OCI-LY7 (cell line): ENCODE data around the gene CTNNA2. TPM values are rescaled to one million over a fixed set of nuclear protein-coding genes. Genes with fewer than 3 reads are reported as not detected.

Experiments
- BruUV-seq: library from RNA; stranded (reverse); fragments of 400-500 nt; replicated peaks from 2 replicates; lab custom pipeline; 2021; lab: Mats Ljungman, UMichigan
- CTCF ChIA-PET: fragments of 300-600 bp; sonication (Branson Sonifier 250); formaldehyde crosslinking; loops from one replicate; lab custom pipeline; 2022; ENCODE audit warnings: antibody characterized with exemption; ENCODE audit not compliant: unreplicated experiment; lab: Charles Lee
- POLR2A ChIA-PET: fragments of 300-600 bp; sonication (Branson Sonifier 250); formaldehyde crosslinking; loops from one replicate; lab custom pipeline; 2022; ENCODE audit warnings: antibody characterized with exemption; lab: Charles Lee
- DNase-seq: peaks from one replicate; pipeline ENCODE4 v3.0.0-alpha.2; 2015; ENCODE audit warnings: low spot score
- H2AFZ ChIP-seq: fragments of 200-600 bp; sonication (generic), shearing (Covaris generic); 2 replicates; pipeline ENCODE4 v1.6.1; 2014; ENCODE audit warnings: mild to moderate bottlenecking, antibody characterized with exemption, low read length, moderate library complexity
- H3K27ac ChIP-seq: fragments of 200-600 bp; sonication (generic); 2 replicates; pipeline ENCODE4 v1.5.1; 2014; ENCODE audit warnings: mixed run types, low read depth, mild to moderate bottlenecking, moderate library complexity, low read length, inconsistent platforms; ENCODE audit not compliant: poor library complexity, severe bottlenecking
- H3K36me3 ChIP-seq: fragments of 200-600 bp; sonication (generic); 2 replicates; pipeline ENCODE4 v1.6.1; 2014; ENCODE audit warnings: mild to moderate bottlenecking, antibody characterized with exemption, low read length, moderate library complexity, mixed read lengths; ENCODE audit not compliant: insufficient read depth
- H3K4me1 ChIP-seq: fragments of 200-600 bp; sonication (generic); 2 replicates; pipeline ENCODE4 v1.5.1; 2014; ENCODE audit warnings: mild to moderate bottlenecking, low read length; ENCODE audit not compliant: insufficient read depth, poor library complexity, severe bottlenecking
- H3K4me2 ChIP-seq: fragments of 200-600 bp; sonication (generic); 2 replicates; pipeline ENCODE4 v1.6.1; 2014; ENCODE audit warnings: mild to moderate bottlenecking, low read length
- H3K4me3 ChIP-seq: fragments of 200-600 bp; sonication (generic); 2 replicates; pipeline ENCODE4 v1.5.1; 2014; ENCODE audit warnings: mild to moderate bottlenecking, low read depth, low read length; ENCODE audit not compliant: poor library complexity, severe bottlenecking
- H3K79me2 ChIP-seq: fragments of 200-600 bp; sonication (generic); 2 replicates; pipeline ENCODE4 v1.6.1; 2016; ENCODE audit warnings: low read depth, mild to moderate bottlenecking, low read length, moderate library complexity, mixed read lengths; ENCODE audit not compliant: insufficient read depth
- H3K9me2 ChIP-seq: fragments of 200-600 bp; sonication (generic); 2 replicates; pipeline ENCODE4 v1.6.1; 2016; ENCODE audit warnings: mild to moderate bottlenecking, low read length, mixed read lengths; ENCODE audit not compliant: insufficient read depth
- H3K9me3 ChIP-seq: fragments of 200-600 bp; sonication (generic); 2 replicates; pipeline ENCODE4 v1.6.1; 2014; ENCODE audit warnings: mild to moderate bottlenecking, mixed run types, low read length, mixed read lengths
- H4K20me1 ChIP-seq: fragments of 200-600 bp; sonication (generic); 2 replicates; pipeline ENCODE4 v1.6.1; 2014; ENCODE audit warnings: mild to moderate bottlenecking, antibody characterized with exemption, low read length, moderate library complexity, mixed read lengths; ENCODE audit not compliant: insufficient read depth
- EZH2phosphoT487 ChIP-seq: fragments of 200-600 bp; sonication (generic); IDR thresholded peaks from 2 replicates; pipeline ENCODE4 v1.6.1; 2018; ENCODE audit warnings: low read depth, borderline replicate concordance, mild to moderate bottlenecking, mixed run types, antibody characterized with exemption, low read length, moderate library complexity, mixed read lengths
- intact Hi-C: fragments of 100-400 bp; cut with micrococcal nuclease; formaldehyde crosslinking; loops from one replicate; pipeline ENCODE4 v1.10.0; 2022; ENCODE audit not compliant: unreplicated experiment
- total RNA-seq, 2 experiments: library from RNA; depleted of rRNA in 1 of 2; stranded (reverse); fragments of >200 nt in 1 of 2; shearing (Covaris generic) in 1 of 2; gene quantifications; 2 replicates each; pipeline ENCODE4 v1.2.3, GENCODE V29; 2014 to 2022
- TF ChIP-seq, protein P1 (sequence below): fragments of 200-600 bp; sonication (generic); conservative IDR thresholded peaks from 2 replicates; pipeline ENCODE4 v1.5.1; 2014; ENCODE audit warnings: mild to moderate bottlenecking, antibody characterized with exemption, low read length, moderate library complexity, mixed read lengths

The CTNNA2 gene
- total RNA-seq, 2 experiments from 2014 or later, result 0.19 to 2.7 TPM

DNA sequence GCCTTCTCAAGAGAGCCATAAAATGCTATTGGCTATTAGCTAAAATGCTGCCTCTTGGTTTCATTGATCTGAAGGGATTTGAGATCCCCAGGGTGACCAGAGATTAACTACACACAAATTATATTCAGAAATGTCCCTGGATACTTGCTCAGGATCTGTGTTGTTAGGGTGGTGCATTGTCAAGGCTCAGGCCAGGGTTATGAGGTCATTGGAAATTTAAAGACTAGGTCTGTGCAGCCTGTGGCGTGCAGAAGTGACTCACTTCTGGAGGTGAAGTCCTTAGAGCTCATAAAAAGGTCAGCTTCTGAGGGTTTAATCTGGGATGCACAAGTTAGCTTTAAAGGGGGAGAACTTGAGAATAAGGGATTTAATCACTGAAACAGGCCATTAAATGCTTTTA lies 768.2 kb downstream of the CTNNA2 start:
- no peaks in the 10 kb centered on the region for H3K4me1 ChIP-seq
- no peak overlapping the region for H2AFZ ChIP-seq
- H3K79me2 ChIP-seq, result no peaks in the 10 kb centered on the region
- intact Hi-C loops, result no loop called here
- no peaks in the 10 kb centered on the region for H3K9me3 ChIP-seq
- DNase-seq, result no peak
- no peaks in the 10 kb centered on the region for H3K9me2 ChIP-seq
- H3K27ac ChIP-seq, result no peak overlapping the region
- no peak overlapping the region for H3K4me3 ChIP-seq
- no TSS peak for BruUV-seq
- TF ChIP-seq, protein P1, sequence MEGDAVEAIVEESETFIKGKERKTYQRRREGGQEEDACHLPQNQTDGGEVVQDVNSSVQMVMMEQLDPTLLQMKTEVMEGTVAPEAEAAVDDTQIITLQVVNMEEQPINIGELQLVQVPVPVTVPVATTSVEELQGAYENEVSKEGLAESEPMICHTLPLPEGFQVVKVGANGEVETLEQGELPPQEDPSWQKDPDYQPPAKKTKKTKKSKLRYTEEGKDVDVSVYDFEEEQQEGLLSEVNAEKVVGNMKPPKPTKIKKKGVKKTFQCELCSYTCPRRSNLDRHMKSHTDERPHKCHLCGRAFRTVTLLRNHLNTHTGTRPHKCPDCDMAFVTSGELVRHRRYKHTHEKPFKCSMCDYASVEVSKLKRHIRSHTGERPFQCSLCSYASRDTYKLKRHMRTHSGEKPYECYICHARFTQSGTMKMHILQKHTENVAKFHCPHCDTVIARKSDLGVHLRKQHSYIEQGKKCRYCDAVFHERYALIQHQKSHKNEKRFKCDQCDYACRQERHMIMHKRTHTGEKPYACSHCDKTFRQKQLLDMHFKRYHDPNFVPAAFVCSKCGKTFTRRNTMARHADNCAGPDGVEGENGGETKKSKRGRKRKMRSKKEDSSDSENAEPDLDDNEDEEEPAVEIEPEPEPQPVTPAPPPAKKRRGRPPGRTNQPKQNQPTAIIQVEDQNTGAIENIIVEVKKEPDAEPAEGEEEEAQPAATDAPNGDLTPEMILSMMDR, result no peak
- TF ChIP-seq EZH2phosphoT487, result no peak
- CTCF ChIA-PET, result no interaction called here
- no peak overlapping the region for H3K4me2 ChIP-seq
- POLR2A ChIA-PET, result no interaction called here
- H3K36me3 ChIP-seq, result no peaks in the 10 kb centered on the region
- no peaks in the 10 kb centered on the region for H4K20me1 ChIP-seq

DNA sequence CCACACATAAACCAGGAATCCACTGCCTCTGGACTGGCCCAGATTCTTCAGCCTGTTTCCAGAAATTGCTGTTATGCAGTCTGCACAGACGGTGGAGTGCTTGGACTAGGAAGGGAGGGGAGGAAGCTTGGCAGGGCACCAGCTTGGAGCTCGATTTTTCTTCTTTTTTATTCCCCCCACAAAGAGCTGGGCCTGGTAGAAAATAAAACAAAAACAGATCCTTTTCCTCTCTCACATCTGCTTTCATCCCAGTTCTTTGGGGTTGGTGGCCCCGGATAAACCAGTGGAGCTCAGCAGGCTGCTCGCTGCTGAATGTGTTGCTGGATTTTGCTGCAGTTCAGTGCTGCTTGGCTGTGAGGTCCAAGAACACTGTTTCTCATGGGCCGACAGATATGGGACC lies 775.7 kb downstream of the CTNNA2 start:
- Histone ChIP-seq H3K27ac (no peak overlapping the region), H3K36me3 (no peaks in the 10 kb centered on the region), H3K4me2 (no peak overlapping the region), H3K4me3 (no peak overlapping the region), H3K9me2 (no peaks in the 10 kb centered on the region), H3K9me3 (no peaks in the 10 kb centered on the region), H2AFZ (no peak overlapping the region), H3K79me2 (no peaks in the 10 kb centered on the region), H4K20me1 (no peaks in the 10 kb centered on the region), H3K4me1 (no peaks in the 10 kb centered on the region)
- ChIA-PET CTCF (no interaction called here), POLR2A (no interaction called here)
- DNase-seq, result no peak
- BruUV-seq, result no TSS peak
- intact Hi-C loops, result no loop called here
- TF ChIP-seq, protein P1, result no peak
- TF ChIP-seq EZH2phosphoT487, result no peak

DNA sequence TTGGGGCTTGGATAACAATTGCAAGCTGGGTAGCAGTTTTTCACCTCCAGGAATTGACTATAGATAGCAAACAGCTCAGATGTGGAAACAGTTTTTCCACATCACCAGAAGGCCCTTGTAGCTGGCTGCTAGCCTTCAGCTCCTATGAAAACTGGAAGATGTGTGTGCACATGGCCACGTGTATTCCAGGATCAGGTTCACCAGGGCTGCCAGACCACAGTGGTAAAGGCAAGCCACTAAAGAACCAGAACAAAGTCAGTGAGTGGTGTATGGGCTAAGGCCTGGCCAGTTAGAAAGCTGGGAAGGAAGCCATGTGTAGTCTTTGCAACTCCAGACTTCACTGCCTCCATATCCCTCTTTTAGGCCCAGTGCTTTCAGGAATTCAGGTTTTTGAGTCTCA lies 778.8 kb downstream of the CTNNA2 start:
- intact Hi-C loops, result no loop called here
- Histone ChIP-seq H3K4me2 (no peak overlapping the region), H3K9me3 (no peaks in the 10 kb centered on the region), H3K36me3 (no peaks in the 10 kb centered on the region), H3K27ac (no peak overlapping the region), H4K20me1 (no peaks in the 10 kb centered on the region), H3K79me2 (no peaks in the 10 kb centered on the region), H3K4me3 (no peak overlapping the region), H3K9me2 (no peaks in the 10 kb centered on the region), H2AFZ (no peak overlapping the region), H3K4me1 (no peaks in the 10 kb centered on the region)
- ChIA-PET POLR2A (no interaction called here), CTCF (interaction anchor here (0.5 kb wide), 1 partner anchor 255 kb away, joined by 3 read pairs; no protein-coding TSS in a partner anchor)
- BruUV-seq, result no TSS peak
- no peak for DNase-seq
- TF ChIP-seq, protein P1, result no peak
- TF ChIP-seq EZH2phosphoT487, result no peak
